ENCODE measurements around the gene STAC2.
"Not testable (repeated sequence)": the region's sequence is repeated elsewhere in the genome, so short reads cannot be mapped to it uniquely, and the experiment has no call there.

STAC2 gene

GRCh38 chr17:39186481-39187002, 39.2 kb downstream of the STAC2 start:
- DNase-seq (ENCODE audit: low read depth in 2 of 2) = no peak

- no peak for DNase-seq (ENCODE audit: low read depth in 2 of 2)
These were observed 42.0 kb downstream of the STAC2 start for GRCh38 chr17:39183720-39184119.

DNA sequence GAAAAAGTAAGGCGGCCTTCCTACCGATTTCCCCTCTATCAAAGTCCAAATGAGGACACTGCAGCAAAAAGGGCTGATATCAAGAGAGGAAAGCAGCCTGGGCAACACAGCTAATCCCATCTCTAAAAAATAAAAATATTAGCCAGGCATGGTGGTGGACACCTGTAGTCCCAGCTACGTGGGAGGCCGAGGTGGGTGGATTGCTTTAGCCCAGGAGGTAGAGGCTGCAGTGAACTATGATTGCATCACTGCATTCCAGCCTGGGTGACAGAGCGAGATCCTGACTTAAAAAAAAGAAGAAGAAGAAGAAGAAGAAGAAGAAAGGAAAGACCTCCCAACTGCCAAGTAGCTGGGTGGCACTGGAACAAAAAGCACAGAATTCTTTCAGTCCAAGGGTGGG, 42.7 kb downstream of the STAC2 start:
- DNase-seq (ENCODE audit: low read depth in 2 of 2) = no peak

- no peak for DNase-seq (ENCODE audit: low read depth in 2 of 2)
These were observed 44.4 kb downstream of the STAC2 start for GRCh38 chr17:39181303-39181702.

DNA sequence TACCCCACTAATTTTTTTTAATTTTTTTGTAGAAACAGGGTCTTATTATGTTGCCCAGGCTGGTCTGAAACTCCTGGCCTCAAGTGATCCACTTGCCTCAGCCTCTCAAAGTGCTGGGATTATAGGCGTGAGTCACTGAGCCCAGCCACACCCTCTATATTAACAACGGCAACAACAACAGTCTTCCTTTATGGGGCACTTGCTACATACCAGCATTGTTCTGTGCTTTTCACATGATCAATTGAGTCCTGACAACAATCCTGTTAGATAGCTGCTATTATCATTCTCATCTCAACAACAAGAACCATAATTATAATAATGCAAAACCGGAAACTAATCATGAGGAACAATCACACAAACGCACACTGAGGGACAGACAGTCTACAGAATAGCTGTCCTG, 47.2 kb downstream of the STAC2 start:
- DNase-seq (ENCODE audit: low read depth in 2 of 2) = no peak

- DNase-seq (ENCODE audit: low read depth in 2 of 2) = no peak
These were observed 48.5 kb downstream of the STAC2 start for GRCh38 chr17:39177256-39177655.

DNA sequence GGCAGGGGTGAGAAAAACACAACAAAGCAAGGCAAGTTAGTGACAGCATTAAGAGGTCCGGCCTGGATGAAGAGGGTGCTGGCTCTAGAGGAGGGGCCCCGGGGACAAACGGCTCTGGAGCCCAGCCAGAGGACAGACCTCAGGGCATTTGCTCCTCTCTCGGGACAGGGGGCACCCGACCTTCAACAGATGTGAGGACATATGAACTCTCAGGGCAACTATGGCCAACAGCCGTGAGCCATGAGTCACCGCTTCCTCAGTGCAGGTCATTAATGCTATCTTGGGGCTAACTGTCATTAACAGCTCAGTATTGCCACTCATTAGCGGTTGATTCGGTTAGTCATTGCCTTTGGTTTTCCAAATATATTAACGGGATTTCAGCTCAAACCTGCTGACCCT, 50.1 kb downstream of the STAC2 start:
- DNase-seq (ENCODE audit: low read depth in 2 of 2) = no peak

GRCh38 chr17:39174920-39175694, 50.6 kb downstream of the STAC2 start:
- no peak for DNase-seq (ENCODE audit: low read depth in 2 of 2)

DNA sequence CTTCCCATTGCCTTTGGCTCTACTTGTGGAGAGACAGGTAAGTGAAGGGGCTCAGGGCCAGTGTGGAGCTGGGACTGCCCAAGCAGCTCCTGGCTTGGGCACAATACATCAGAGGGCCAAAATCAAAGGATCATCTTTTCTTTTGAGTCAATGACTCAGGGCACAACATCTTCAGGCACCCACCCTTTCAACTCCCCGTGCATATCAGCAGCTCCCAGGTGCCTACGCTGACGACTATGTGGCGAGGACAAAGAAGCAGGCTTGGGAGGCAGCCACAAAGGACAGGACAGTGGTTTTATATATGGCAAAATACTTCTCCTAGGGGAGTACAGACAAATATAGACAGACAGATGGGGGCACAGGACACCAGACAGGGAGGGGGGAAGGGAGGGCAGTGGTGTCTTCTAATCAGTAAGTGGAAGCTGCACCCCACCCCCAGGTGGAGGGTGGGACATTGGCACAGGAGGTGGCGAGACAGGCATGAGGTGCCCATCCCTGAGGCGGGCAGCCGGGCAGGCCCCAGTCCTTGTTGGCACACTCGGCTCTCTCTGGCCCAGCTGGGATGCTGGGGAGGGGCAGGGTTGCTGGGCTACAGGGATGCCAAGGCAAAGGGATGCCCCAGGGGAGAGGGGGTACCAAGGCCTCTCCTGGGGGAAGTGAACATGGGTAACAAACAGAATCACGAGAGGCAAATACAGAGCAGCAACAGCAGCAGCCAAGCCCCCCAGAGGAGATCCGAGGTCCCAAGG, 52.0 kb downstream of the STAC2 start:
- DNase-seq (ENCODE audit: low read depth in 2 of 2) = no peak

DNA sequence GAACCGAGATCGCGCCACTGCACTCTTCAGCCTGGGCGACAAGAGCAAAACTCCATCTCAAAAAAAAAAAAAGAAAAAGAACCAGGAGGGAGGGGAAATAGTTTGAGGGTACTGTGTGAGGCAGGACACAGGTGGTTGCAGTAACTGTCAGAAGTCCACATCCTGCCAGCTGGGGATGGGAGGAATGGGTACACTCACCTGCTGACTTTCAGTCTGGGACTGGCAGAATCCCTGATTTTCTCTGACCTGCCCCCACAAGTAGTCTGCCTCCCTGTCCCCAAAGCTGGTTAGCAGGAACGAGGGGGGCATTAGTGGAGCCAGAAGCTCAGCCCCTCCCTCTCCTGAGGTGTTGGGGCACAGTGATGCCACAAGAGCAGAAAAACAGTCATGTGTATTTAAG, 52.7 kb downstream of the STAC2 start:
- DNase-seq (ENCODE audit: low read depth in 2 of 2) = no peak

- DNase-seq (ENCODE audit: low read depth in 2 of 2) = no peak
These were observed 53.8 kb downstream of the STAC2 start for GRCh38 chr17:39171933-39172332.

- DNase-seq (ENCODE audit: low read depth in 2 of 2) = no peak
These were observed 55.2 kb downstream of the STAC2 start for GRCh38 chr17:39170558-39170957.

DNA sequence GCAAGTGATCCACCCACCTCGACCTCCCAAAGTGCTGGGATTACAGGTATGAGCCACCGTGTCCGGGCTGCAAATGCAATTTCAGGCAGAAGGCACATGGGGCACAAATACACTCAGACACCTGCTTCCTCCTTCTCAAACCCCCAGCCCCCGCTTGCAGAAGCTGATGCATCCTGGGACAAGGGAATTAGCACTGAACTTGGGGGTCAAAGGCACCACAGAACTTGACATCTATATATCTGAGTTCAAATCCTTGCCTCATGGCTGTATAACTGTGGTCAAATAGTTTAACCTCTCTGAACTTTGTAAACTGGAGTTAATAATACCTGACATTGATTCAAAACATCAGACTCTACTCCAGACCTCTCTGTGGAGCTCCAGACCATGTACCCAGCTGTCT, 55.6 kb downstream of the STAC2 start:
- no peak for DNase-seq (ENCODE audit: low read depth in 2 of 2)

DNA sequence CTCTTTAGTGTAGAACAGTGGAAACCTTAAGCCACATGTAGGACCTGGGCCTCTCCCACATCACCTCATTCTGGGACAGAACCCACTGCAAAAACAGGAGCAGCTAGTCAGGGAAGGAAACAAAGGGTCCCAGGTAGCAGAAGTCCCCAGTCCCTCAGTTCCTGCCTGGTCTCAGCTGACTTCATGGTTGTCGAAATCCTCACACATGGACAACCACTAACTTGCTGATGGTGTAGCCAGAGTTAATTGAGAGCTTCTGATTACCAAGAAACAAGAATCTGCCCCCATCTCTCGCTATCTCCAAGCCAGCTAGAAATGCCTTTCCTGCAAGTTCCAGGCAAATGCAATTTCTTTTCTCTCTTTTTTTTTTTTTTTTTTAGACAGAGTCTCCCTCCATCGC, 56.2 kb downstream of the STAC2 start:
- no peak for DNase-seq (ENCODE audit: low read depth in 2 of 2)

DNA sequence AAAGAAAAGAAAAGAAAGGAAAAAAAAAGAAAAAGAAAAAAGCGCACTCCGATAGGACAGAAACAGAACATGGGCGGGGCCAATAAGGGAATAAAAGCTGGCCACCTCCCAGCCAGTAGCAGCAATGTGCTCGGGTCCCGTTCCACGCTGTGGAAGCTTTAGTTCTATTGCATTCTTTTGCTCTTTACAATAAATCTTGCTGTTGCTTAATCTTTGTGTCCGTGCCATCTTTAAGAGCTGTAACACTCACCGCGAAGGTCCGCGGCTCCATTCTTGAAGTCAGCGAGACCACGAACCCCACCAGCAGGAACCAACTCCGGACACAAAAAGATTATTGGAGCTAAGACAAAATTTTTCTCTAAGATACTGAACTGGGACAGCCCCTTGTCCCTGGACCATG, 56.6 kb downstream of the STAC2 start:
- no peak for DNase-seq (ENCODE audit: low read depth in 2 of 2)

DNA sequence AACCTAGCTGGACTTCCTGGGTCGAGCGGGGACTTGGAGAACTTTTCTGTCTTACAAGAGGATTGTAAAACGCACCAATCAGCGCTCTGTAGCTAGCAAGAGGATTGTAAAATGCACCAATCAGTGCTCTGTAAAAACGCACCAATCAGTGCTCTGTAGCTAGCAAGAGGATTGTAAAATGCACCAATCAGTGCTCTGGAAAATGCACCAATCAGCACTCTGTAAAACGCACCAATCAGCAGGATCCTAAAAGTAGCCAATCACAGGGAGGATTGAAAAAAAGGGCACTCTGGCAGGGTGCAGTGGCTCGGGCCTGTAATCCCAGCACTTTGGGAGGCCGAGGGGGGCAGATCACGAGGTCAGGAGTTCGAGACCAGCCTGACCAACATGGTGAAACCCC, 57.2 kb downstream of the STAC2 start:
- DNase-seq (ENCODE audit: low read depth in 2 of 2) = not testable (repeated sequence)

DNA sequence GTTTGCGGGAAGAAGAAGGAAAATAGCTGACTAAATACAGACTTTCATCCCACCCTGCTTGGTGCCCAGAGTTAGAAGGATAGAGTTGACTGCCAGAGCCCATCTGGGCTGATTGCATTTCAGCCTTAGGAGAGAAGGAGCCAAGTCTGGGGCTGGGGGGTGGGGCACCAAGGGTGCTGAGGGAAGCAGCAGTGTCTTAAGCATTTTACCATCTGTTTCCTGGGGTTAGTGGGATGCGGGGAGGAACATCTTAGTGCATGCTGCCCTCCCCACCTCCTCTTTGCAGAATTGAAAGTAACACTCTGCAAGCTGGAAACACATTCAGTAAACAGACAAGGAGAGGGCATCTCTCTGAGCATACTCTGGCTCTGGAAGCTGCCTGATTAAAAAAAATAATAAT, 58.3 kb downstream of the STAC2 start:
- DNase-seq (ENCODE audit: low read depth in 2 of 2) = no peak

DNA sequence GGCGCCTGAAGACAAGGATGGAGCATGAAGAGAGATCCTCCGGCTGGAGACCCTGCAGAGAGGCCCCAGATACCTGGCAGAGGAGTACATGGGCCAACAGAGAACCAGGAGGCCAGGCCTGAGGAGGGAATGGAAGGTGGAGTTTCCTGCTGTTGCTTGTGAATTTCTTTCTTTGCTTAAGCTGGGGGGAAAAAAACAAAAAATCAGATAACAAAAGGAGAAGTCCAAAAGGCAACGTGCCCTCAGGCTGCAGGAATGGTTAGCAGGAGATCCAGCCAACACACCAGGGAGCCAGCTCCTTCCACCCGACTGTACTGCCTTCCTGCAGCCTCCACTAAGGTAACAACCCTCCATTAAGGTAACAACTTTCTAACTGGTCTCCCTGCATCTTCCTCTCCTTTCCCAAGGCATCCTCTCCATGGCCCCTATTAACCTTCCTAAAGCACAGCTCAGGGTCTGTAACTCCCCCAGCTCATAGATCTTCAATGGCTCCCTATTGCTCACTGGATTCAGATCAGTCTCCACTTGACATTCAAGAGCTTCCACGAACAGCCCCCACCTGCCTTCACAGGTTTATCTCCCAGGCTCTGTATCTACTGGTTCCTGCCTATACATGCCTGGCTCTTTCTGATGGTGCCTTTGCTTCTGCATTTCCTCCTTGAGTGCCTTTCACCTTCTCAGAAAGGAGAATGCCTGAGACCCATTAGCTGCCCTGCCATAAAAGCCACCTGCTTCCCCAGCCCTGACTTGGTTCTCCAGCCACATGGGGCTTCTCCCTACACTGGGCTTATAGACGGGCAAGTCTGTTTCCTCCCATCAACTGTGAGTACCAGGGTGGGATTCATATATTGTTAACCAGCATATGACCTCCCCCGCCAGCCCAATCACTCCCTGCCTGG, 59.1 kb downstream of the STAC2 start:
- DNase-seq (ENCODE audit: low read depth in 2 of 2) = no peak

- DNase-seq (ENCODE audit: low read depth in 2 of 2) = no peak
These were observed 59.9 kb downstream of the STAC2 start, which contains the start of gene ARL5C for GRCh38 chr17:39165841-39166349. Gene ARL5C (minus strand): TSS chr17:39166161. CDS start chr17:39165760, 401 bp downstream.

DNA sequence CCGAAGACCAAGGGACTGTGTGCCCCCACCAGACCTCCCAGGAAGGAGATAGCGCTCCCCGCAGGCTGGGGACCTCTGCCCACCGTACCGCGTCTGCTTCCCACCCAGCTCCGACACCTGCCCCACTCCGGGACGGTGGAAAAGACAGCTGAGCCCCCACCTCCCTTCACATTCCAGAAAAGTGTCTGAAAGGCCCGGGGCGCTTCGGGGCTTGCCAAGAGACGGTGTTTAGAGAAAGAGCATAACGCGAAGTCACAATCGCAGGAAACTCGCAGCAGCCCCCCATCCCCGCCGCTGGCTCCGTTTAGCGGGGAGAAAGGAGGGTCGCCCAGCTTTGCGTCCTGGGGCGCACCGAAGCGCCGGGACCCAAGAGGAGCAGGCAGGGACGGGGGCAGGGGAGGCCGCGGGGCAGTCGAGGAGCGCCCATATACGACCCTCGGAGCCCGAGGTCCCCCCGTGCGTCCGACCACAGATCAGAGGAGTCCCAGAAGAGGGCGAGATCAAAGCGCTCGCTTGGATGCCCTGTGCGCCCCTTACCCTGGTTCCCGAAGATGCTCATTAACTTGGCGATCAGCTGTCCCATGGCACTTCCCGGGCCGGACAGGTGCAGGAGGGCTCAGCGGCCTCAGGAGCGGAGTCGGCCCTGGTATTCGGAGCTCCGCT, 60.4 kb downstream of the STAC2 start:
- DNase-seq (ENCODE audit: low read depth in 2 of 2) = no peak

DNA sequence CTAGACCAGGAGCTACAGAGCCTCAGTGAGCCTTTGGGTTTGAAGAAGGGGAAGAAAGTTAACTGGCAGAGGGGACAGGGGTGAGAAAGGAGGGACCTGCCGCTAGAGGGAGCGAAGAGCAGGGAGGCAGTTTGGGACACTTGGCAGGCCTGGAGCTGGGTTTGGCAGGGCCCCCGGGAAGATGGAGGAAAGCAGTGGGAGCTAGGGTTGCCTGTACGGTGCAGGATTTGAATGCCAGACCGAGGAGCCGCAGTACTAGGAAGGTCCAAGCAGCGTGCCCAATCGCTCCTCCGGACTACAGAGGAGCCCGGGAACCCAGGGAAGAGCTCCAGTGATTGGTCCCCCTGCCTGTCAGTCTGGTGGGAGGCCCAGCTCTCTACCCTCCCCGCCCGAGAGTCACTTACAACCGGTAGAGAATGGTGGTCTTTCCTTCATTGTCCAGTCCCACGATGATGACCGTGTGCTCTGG, 61.0 kb downstream of the STAC2 start:
- peak; percentile 86 to 89 for DNase-seq (ENCODE audit: low read depth in 2 of 2)

Data from fibroblast of skin of left biceps (primary cell).